Stimulated activated CD4-positive, alpha-beta T cell treated with anti-CD3 and anti-CD28 coated beads, Interleukin-1b, Interleukin-23, amount 100 ng/mL, for 4 hours (primary cell): ENCODE results near the gene FAM111B.
A peak's percentile ranks its signal among the peaks of the same experiment; 100 is the strongest.

ENCODE experiments used
- DNase-seq, 2 donors: peaks; one replicate each; pipeline ENCODE4 v3.0.0-alpha.2; 2020; ENCODE audit warnings: low read depth in 2 of 2

The FAM111B gene

GRCh38 chr11:59157433-59157832 lies 50.4 kb downstream of the FAM111B start:
- DNase-seq: no peak

GRCh38 chr11:59158206-59159068 lies 51.4 kb downstream of the FAM111B start:
- DNase-seq: peak; percentile 24 to 61

- no peak for DNase-seq
These were observed 57.0 kb downstream of the FAM111B start for GRCh38 chr11:59164028-59164427.

- peak; percentile 81 to 85 for DNase-seq
These were observed 64.7 kb downstream of the FAM111B start, which contains the start of gene DTX4 for GRCh38 chr11:59171508-59172322. Gene DTX4 (plus strand): TSS chr11:59172132. CDS start chr11:59172596, 464 bp downstream.

GRCh38 chr11:59172345-59173079 lies 65.5 kb downstream of the FAM111B start:
- peak in 1 of 2 donors; percentile 17 for DNase-seq

- DNase-seq: peak in 1 of 2 donors; percentile 5
These were observed 66.3 kb downstream of the FAM111B start for GRCh38 chr11:59173080-59173963.

- no peak for DNase-seq
These were observed 67.1 kb downstream of the FAM111B start for GRCh38 chr11:59173964-59174663.

- DNase-seq: no peak
These were observed 67.6 kb downstream of the FAM111B start for GRCh38 chr11:59174664-59175033.

GRCh38 chr11:59175091-59175501 lies 68.1 kb downstream of the FAM111B start:
- no peak for DNase-seq

- DNase-seq: no peak
These were observed 69.3 kb downstream of the FAM111B start for GRCh38 chr11:59176330-59176729.
